Measurements from ENCODE around the gene MYCBP2.
"Not testable (repeated sequence)": the region's sequence is repeated elsewhere in the genome, so short reads cannot be mapped to it uniquely, and the experiment has no call there.

MYCBP2 gene

GRCh38 chr13:77326905-77327604 lies at the start of gene MYCBP2:
MYCBP2 (minus strand) TSS chr13:77327094; CDS start chr13:77326775, 319 bp downstream.
- peak; percentile 98 for DNase-seq

- DNase-seq: no peak
Observed at GRCh38 chr13:77375560-77376108, 48.7 kb upstream of the MYCBP2 start.

GRCh38 chr13:77374786-77375185 lies 47.9 kb upstream of the MYCBP2 start:
- DNase-seq: no peak

GRCh38 chr13:77374339-77374738 lies 47.4 kb upstream of the MYCBP2 start:
- no peak for DNase-seq

- DNase-seq: no peak
Observed at GRCh38 chr13:77373502-77373901, 46.6 kb upstream of the MYCBP2 start.

GRCh38 chr13:77372275-77372674 lies 45.4 kb upstream of the MYCBP2 start:
- DNase-seq: no peak

GRCh38 chr13:77370888-77371287 lies 44.0 kb upstream of the MYCBP2 start:
- no peak for DNase-seq

GRCh38 chr13:77362166-77362565 lies 35.3 kb upstream of the MYCBP2 start:
- no peak for DNase-seq

GRCh38 chr13:77360032-77360685 lies 33.3 kb upstream of the MYCBP2 start:
- no peak for DNase-seq

- DNase-seq: no peak
Observed at GRCh38 chr13:77359171-77359570, 32.3 kb upstream of the MYCBP2 start.

- no peak for DNase-seq
Observed at GRCh38 chr13:77358001-77358400, 31.1 kb upstream of the MYCBP2 start.

GRCh38 chr13:77356155-77356554 lies 29.3 kb upstream of the MYCBP2 start:
- DNase-seq: no peak

- no peak for DNase-seq
Observed at GRCh38 chr13:77353995-77354394, 27.1 kb upstream of the MYCBP2 start.

GRCh38 chr13:77351315-77351714 lies 24.4 kb upstream of the MYCBP2 start:
- DNase-seq: no peak

GRCh38 chr13:77350811-77351210 lies 23.9 kb upstream of the MYCBP2 start:
- no peak for DNase-seq

- no peak for DNase-seq
Observed at GRCh38 chr13:77349365-77349764, 22.5 kb upstream of the MYCBP2 start.

- DNase-seq: not testable (repeated sequence)
Observed at GRCh38 chr13:77347351-77347750, 20.5 kb upstream of the MYCBP2 start.

GRCh38 chr13:77345150-77345780 lies 18.4 kb upstream of the MYCBP2 start:
- no peak for DNase-seq

- no peak for DNase-seq
Observed at GRCh38 chr13:77343841-77344240, 16.9 kb upstream of the MYCBP2 start.

GRCh38 chr13:77339408-77339807 lies 12.5 kb upstream of the MYCBP2 start:
- DNase-seq: no peak

GRCh38 chr13:77338961-77339401 lies 12.1 kb upstream of the MYCBP2 start:
- no peak for DNase-seq

- no peak for DNase-seq
Observed at GRCh38 chr13:77338329-77338728, 11.4 kb upstream of the MYCBP2 start.

GRCh38 chr13:77337159-77337558 lies 10.3 kb upstream of the MYCBP2 start:
- no peak for DNase-seq

GRCh38 chr13:77335543-77335942 lies 8.6 kb upstream of the MYCBP2 start:
- DNase-seq: no peak
